ENCODE results near the gene FSTL5. TPM values are rescaled to one million over a fixed set of nuclear protein-coding genes. Genes with fewer than 3 reads are reported as not detected.

Gene FSTL5
- total and polyA plus RNA-seq, 2 of the 8 experiments (the other 6 are each of a cell fraction or from before 2014, with no cell fraction given) = 0.09 to 0.32 TPM

DNA sequence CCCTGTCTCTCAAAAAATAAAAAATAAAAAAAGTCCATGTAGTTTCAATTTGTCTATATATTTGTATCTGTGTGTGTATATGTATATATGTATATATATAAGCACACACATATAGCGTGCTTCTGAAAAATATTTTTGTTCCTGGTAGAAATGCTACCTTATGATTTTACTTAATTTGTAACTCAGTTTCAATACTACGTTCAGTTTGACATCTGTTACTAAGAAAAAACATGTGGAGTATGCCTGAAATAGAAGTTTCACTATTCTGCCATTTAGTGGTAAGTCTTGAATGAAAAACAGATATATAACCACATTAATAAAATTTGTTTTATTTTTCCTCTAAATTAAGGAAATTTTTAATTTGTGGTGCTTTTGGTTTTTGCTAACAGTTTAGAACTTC lies 14.2 kb downstream of the FSTL5 start:
- H2BK20ac ChIP-seq (ENCODE audit: low read length) = no peak overlapping the region
- H3K14ac ChIP-seq (ENCODE audit: insufficient read length) = no peak overlapping the region
- H3K4me3 ChIP-seq (ENCODE audit: extremely low read depth in 1 of 4, insufficient read depth in 2 of 4, low read depth in 3 of 4, low read length in 4 of 4) = no peak overlapping the region
- no peak overlapping the region for H4K8ac ChIP-seq (ENCODE audit: extremely low read depth, insufficient read depth, low read length)
- H3K79me1 ChIP-seq (ENCODE audit: low read depth, low read length) = no peaks in the 10 kb centered on the region
- H3K18ac ChIP-seq (ENCODE audit: extremely low read depth, low read length) = no peak overlapping the region
- no peaks in the 10 kb centered on the region for H3K79me2 ChIP-seq (ENCODE audit: control insufficient read depth in 1 of 2, insufficient read depth in 2 of 2, low read length in 2 of 2)
- H4K5ac ChIP-seq (ENCODE audit: insufficient read length, low read depth, low read length) = no peak overlapping the region
- no peaks in the 10 kb centered on the region for H3K36me3 ChIP-seq (ENCODE audit: control insufficient read depth in 2 of 4, insufficient read depth in 4 of 4, low read length in 3 of 4)
- H3K27ac ChIP-seq (ENCODE audit: low read depth, low read length) = no peak overlapping the region
- no peaks in the 10 kb centered on the region for H3K9me3 ChIP-seq (ENCODE audit: insufficient read depth in 2 of 2, low read depth in 1 of 2, low read length in 1 of 2)
- H2AK5ac ChIP-seq (ENCODE audit: low read depth, low read length) = no peak overlapping the region
- no peak for FAIRE-seq
- TF ChIP-seq SP2 (IDR thresholded peaks at IDR 0.05; ENCODE audit: low read length) (no peak), JUN (IDR thresholded peaks at IDR 0.05; ENCODE audit: low read depth, low read length) (no peak), RAD21 (IDR thresholded peaks at IDR 0.05 in 1 of 2, conservative IDR thresholded peaks at IDR 0.05 in 1 of 2; ENCODE audit: low read depth in 2 of 2, low read length in 2 of 2) (no peak), RFX5 (IDR thresholded peaks at IDR 0.05; ENCODE audit: borderline replicate concordance, low read depth, low read length) (no peak), ASH2L (IDR thresholded peaks at IDR 0.05; ENCODE audit: low read length) (no peak), NRF1 (IDR thresholded peaks at IDR 0.05; ENCODE audit: low read depth, low read length) (no peak), NANOG (IDR thresholded peaks at IDR 0.05; ENCODE audit: insufficient read depth, low read depth, low read length, poor library complexity, severe bottlenecking) (no peak), KDM5A (IDR thresholded peaks at IDR 0.05; ENCODE audit: low read length) (no peak), EGR1 (IDR thresholded peaks at IDR 0.05; ENCODE audit: borderline replicate concordance, low read depth, low read length) (no peak)
- ChIA-PET POLR2A (ENCODE audit: partially characterized antibody) (no interaction called here), CTCF (ENCODE audit: partially characterized antibody) (no interaction called here)
- H3K56ac ChIP-seq (replicated peaks; ENCODE audit: insufficient read length, low read depth, low read length) = no peak overlapping the region
- H2BK15ac ChIP-seq (ENCODE audit: low read length) = no peak overlapping the region
- H4K91ac ChIP-seq (replicated peaks; ENCODE audit: insufficient read length, low read length) = no peak overlapping the region
- H2AFZ ChIP-seq (ENCODE audit: low read length) = no peak overlapping the region
- H2BK5ac ChIP-seq (ENCODE audit: low read depth, low read length) = no peak overlapping the region
- no peaks in the 10 kb centered on the region for H3K23me2 ChIP-seq (ENCODE audit: low read depth, low read length)
- no peak overlapping the region for H2BK120ac ChIP-seq (replicated peaks; ENCODE audit: low read depth, low read length)
- no peaks in the 10 kb centered on the region for H3K4me1 ChIP-seq (replicated peaks in 1 of 4; ENCODE audit: control insufficient read depth in 3 of 4, insufficient read depth in 4 of 4, low read length in 3 of 4)
- no peak overlapping the region for H3K4ac ChIP-seq (replicated peaks; ENCODE audit: insufficient read length, low read depth, low read length)
- H3K9ac ChIP-seq (replicated peaks in 1 of 4; ENCODE audit: extremely low read depth in 1 of 4, low read depth in 3 of 4, low read length in 3 of 4) = no peak overlapping the region
- no peak overlapping the region for H3K4me2 ChIP-seq (ENCODE audit: insufficient read depth in 1 of 2, low read depth in 2 of 2, low read length in 2 of 2)
- 98% methylated on average over 2 of the region's 2 CpGs; no CpG with 5 or more reads in 1 of the 2 experiments for WGBS, 2 experiments (ENCODE audit: extremely low coverage in 1 of 2, insufficient coverage in 1 of 2, insufficient read length in 1 of 2, insufficient replicate concordance in 2 of 2, low coverage in 1 of 2, low lambda C conversion rate in 2 of 2, missing lambda C conversion rate in 1 of 2)
- no peak for DNase-seq (ENCODE audit: low read depth in 1 of 2, low spot score in 2 of 2)
- H3K27me3 ChIP-seq (replicated peaks in 1 of 4; ENCODE audit: control insufficient read depth in 3 of 4, extremely low read depth in 1 of 4, insufficient read depth in 3 of 4, low read length in 3 of 4) = no peaks in the 10 kb centered on the region
- H4K20me1 ChIP-seq (replicated peaks in 1 of 2; ENCODE audit: control insufficient read depth in 1 of 2, insufficient read depth in 2 of 2, low read length in 2 of 2) = no peaks in the 10 kb centered on the region
- H3K23ac ChIP-seq (ENCODE audit: insufficient read length) = no peak overlapping the region
- H2BK12ac ChIP-seq (ENCODE audit: low read depth, low read length) = no peak overlapping the region

Measured in H1 (cell line).